Medulla oblongata (tissue), 1 donor: ENCODE results near the gene CCDC120.

ENCODE experiments used
- DNase-seq: peaks from one replicate; pipeline ENCODE4 v3.0.0-alpha.2; 2015; ENCODE audit errors: extremely low spot score

Gene CCDC120

GRCh38 chrX:49058794-49059193 lies at the start of gene CCDC120:
CCDC120 (plus strand) TSS chrX:49058999; CDS start chrX:49062042, 3,043 bp downstream.
- DNase-seq: no peak

- no peak for DNase-seq
These were observed 39.7 kb upstream of the CCDC120 start for GRCh38 chrX:49019050-49019449.

DNA sequence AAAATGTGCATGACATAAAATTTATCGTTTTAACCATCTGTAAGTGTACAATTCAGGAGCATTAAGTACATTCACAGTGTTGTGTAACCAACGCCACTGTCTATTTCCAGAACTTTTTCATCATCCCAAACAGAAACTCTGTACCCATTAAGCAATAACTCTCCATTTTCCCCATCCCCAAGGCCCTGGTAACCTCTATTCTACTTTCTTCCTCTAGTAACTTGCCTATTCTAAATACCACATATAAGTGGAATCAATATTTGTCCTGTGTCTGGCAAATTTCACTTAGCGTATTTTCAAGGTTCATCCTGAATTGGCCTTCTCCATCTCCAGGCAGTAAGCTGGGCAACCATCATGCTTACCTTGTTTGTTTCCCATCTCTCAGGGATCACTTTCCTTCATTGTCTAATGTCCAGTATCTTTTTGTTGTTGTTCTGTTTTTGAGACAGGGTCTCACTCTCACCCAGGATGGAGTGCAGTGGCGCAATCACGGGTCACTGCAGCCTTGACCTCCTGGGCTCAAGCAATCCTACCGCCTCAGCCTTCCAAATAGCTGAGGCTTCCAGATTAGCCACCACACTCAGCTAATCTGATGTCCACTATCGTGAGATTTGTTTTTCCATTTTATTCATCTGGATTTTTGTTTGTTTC lies 39.1 kb upstream of the CCDC120 start:
- no peak for DNase-seq

GRCh38 chrX:49029876-49030275 lies 28.9 kb upstream of the CCDC120 start:
- DNase-seq: no peak

- DNase-seq: no peak
These were observed 28.5 kb upstream of the CCDC120 start for GRCh38 chrX:49030283-49030682.

DNA sequence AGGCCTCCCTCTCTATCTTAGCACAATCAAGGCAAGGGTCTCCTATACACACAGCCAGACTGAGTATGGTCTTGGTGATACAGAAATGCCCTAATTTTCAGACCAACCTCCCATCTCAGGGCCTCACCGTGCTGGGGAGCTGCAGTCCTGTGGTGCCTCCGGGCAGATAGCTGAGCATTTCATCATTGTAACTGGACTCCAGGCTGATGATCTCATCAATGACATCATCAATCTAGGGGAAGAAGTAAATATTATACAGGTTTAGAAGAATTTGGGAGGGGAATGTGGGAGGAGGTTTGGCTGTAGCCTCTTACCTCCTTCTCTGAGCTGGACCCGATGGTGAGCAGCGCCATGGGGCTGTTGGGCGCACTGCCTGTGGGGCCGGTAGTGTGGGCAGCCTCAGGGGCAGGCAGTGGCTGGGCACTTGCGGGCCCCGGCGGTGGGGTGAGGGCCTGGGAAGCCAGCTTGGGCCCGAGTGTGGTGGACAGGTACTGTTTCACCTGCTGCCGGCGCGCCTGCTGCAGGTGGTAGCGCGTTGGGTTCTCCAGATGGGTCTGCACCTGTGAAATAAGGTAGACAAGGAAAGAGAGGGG lies 20.8 kb upstream of the CCDC120 start:
- no peak for DNase-seq

DNA sequence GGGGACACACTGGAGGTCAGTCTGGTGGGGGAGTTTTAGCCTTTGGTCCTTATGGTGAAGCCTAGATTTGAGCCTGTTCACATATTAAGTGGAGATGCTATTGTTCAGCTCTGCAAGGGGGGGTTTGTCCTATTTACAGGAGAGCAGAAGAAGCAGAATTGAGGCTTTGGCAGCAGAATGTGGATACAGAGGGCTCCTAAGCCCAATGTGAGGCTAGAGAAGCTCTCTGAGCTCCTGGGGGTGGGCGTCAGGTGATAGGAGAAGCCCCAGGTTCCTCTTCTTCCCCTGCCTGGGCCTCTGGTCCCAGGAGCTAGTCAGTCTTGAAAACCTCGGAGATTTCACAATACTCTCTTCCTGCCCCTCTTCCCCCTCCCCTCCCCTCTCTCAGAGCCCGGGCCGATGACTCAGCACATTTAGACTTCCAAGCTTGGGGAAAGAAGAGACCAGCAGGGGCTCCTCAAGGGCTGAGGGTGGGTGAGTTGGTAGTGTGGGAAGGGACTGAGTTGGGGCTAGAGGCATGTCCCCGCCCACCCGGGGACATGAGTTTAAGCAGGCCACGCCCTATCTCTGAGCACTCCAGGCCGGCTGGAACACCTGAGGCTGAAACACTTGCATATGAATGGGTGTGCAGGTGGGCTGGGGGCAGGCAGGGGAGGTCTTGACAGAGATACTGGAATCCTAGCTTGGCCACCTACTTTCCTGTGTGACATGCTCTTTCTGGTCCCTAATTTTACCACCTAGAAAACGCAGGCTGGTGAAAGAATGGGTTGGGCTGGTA lies 19.0 kb upstream of the CCDC120 start:
- peak; percentile 85 for DNase-seq

DNA sequence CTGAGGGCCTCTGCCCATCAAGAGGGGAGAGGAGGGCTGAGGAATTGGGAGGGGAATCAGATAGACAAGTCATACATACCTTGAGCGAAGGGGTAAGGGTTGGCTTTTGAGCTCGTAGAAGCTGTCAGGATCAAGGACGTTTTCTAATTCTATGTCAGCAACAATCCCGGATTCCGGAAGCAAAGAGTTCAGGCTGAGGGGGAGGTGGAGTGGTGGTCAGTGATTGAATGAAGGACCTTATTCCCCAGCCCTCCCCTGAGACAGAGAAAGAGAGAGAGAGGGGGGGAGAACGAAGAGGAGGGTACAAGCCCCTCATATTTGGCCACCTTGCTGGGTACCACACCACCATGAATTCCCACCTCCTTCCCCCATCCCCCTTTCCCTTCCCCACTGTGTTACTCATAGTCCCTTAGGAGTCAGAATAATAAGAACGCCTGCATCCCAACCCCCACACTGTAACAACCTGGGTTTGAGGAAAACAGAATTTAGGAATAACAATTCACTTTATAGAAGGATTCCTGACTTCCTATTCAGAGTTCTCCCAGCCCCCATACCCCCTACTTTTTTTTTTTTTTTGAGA lies 18.3 kb upstream of the CCDC120 start:
- no peak for DNase-seq

GRCh38 chrX:49041744-49042580 lies 16.8 kb upstream of the CCDC120 start:
- DNase-seq: peak; percentile 25

GRCh38 chrX:49042581-49043219 lies 16.1 kb upstream of the CCDC120 start:
- DNase-seq: peak; percentile 6

DNA sequence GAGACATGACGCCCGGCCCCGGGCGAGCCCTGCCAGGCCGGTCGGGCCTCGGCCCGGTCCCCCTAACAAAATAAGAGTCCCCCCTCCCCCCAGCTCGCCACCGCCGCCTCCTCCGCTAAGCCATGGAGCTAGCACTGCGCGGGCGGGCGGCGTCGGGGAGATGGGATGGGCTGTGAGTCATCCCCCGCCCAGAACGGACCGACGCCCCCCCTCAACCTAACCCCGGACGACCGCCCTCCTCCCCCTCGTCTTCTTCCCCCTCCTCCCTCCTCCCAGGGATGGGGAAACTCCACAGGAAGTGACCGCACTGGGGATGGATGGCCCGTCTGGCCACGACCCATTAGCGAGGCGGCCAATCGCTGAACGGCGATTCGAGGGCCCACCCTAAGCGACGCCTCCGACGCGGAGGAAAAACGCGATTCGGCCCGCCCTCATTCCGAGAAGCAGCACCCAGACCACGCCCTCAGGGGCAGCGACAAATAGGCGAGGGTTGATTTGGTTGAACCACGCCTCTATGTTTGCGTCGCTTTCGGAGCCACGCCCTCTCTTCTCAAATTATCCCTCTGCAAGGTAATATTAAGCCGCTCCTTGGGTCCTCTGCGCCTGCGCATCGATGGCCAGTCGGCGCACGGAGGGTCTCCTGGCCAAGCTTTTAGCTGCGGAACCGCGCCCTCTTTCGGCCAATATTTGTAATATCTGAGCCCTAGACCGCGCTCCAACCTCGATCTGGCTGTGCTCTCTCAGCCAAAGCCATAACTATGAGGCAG lies 15.4 kb upstream of the CCDC120 start, which contains the start of gene TFE3:
TSS of gene TFE3 (minus strand) at position 138 of the 767 bp plus-strand sequence. CDS start at position 7, 131 bp downstream.
- DNase-seq: peak; percentile 98

GRCh38 chrX:49043987-49044281 lies 14.9 kb upstream of the CCDC120 start:
- DNase-seq: no peak

DNA sequence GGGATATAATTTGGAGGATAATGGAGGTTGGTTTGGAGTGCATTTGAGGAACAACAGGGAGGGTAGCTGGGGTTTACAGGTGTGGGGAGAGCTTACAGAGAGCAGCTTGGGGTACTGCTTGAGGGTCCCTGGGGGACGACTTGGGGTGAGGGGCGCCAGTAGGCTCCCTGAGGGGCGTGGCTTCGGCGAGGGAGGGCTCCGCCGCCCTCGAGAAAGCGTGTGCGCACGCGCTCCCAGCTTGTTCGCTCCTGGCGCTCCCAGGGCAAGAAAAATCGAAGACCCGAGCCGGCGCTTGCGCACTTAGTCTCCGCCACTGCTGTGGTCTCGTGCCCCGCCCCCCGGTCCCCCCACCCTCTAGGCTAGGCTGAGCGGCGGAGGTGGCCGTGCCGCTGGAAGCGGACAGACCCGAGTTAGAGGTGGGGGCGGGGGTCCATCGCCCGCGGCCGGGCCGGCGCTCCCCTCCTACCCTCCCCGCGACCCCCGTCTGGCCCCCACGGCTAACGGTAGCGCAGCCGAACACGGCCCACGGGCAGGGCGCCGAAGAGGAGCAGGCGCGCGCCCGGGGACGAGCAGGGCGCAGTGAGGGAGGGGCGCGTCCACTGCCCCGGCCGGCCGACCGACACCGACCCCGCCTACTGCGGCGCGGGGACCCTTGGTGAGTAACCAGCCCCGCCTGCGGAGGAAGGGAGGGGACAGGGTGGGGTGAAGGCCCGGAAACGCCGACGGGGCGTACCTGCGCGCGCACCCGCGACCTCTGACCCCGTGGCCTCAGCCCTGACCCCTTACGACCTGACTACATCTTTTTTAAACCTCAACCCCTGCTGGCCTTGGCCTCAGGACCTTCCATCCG lies 5.4 kb upstream of the CCDC120 start:
- peak; percentile 7 for DNase-seq

GRCh38 chrX:49054073-49054762 lies 4.6 kb upstream of the CCDC120 start:
- DNase-seq: no peak

GRCh38 chrX:49059201-49059600 lies 402 bp downstream of the CCDC120 start:
- DNase-seq: no peak

- no peak for DNase-seq
These were observed 884 bp downstream of the CCDC120 start for GRCh38 chrX:49059681-49060085.

DNA sequence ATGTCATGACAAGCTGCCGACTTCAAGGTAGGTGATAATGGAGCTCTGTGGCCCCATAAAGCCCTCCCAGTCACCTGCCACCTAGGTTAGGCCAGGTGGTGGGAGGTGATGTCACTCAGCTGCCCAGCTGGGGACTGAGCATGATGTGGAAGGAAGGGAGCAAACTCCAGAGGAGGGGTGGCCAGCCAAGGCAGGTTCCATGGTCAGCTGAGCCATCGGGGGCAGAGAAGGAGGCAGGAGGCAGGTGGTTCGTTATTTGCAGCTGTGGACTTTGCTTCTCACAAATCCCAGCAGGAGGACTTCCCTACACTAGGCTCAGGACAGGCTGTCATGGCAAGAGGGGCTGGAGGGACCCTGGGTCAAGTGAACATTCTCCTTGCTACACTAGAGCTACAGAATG lies 2.1 kb downstream of the CCDC120 start:
- no peak for DNase-seq

DNA sequence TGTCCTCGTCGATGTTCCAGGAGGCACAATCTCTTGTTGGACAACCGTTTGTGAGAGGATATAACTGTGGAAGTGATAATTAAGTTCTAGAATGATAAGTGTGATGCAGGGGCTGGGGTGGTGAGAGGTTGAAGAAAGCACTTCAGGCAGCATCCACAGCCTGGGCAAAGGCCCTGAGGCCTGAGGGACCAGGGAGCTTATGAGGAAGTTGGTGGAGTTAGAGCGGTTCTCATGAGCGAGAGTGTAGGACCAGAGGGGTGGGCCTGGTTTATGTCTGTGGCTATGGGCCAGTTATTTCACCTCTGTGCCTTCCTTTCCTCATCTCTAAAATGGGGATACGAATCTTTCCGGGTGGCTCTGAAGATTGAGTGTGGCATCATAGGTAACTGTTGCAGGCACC lies 2.7 kb downstream of the CCDC120 start:
- DNase-seq: no peak

GRCh38 chrX:49061916-49062315 lies 3.1 kb downstream of the CCDC120 start:
- DNase-seq: no peak
